CMK (cell line): Measurements from ENCODE around the gene TJP2.

Source experiments
- DNase-seq: peaks from one replicate; pipeline ENCODE4 v3.0.0-alpha.2; 2010; ENCODE audit warnings: low read depth

Gene TJP2

GRCh38 chr9:69173891-69174615 lies at the start of gene TJP2:
Gene TJP2, plus strand, starts transcription at chr9:69174277. Its CDS starts 96 bp downstream, at chr9:69174373.
- DNase-seq: no peak

DNA sequence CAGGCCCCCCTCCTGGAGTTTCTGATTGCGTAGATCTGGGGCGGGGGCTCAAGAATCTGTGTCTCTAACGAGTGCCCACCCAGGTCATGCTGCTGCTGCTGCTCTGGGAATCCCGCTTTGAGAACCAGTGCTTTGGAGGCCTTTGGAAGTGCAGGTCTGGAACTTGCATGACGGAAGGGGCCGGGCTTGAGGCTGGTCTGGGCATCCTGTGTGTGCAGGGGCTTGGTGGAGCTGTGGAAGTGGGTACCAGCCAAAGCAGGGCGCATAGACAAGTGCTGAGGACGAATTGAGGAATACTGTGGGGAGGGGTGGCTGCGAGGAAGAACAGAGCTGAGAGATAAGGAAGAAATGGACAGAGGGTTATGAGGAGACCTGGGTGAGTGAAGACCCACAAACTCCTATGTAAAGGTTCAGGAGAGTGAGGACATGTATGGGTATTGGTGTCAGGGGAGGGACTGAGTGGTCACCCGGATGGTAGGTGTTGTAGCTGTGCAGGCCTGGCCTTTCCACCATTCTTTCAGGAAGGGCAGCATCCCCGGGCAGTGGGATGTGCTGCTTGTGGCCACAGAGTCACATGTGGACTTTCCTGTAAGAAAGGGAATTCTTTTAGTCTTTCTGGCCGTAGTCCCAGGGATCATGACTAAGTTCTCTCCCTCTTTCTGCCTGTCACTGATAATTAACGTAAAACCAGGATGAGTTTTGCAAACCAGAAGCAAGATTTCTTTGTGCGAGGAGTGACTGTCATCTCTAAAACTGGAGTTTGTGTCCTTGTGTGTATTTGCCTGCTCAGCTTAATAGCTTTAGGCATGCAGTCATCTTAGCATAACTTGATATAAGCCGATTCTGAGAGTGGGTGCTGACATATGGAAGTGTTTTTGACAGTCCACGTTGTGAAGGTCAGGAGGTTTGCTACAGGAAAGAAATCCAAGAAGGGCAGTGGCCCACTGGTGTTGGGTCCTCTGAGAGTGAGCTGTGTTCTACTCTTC lies 43.3 kb upstream of the TJP2 start:
- DNase-seq: no peak

- no peak for DNase-seq
Measured at GRCh38 chr9:69131682-69132081, 42.4 kb upstream of the TJP2 start.

DNA sequence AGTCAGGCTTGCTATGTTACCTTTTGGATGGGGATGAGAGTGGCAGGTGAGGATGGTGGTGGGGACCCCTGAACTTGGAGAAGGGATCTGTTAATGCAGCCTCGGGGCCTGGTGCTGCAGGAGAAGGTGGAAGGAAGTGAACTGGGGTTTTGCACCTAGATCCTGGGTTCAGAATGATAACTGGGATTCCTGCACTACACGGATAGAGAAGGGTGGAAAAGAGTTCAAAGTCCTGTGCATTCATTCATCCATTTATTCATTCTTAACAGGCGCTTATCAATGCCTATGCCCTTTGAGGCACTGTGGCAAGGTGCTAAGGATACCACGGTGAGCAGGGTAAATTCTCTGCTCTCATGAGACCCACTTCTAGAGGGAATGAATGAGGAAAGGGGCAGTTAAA lies 41.7 kb upstream of the TJP2 start:
- DNase-seq: no peak

DNA sequence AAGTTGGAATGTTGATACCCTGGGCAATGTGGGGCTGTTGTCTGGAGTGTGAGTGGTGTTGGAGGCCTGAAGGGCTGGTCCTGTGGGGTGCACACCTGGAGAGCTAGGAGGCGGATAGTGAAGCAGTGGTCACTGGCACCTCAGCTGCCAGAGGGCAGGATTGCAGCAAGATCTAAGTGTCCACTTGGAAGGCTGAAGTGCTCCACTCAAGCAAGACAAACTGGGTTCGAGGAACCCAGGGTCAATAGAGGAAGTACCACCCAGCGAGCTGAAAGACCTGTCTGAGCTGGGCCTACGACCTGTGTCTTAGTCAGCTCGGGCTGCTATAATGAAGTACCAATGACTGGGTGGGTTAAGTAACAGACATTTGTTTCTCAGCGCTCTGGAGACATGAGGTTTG lies 39.7 kb upstream of the TJP2 start:
- DNase-seq: no peak

- no peak for DNase-seq
Measured at GRCh38 chr9:69136185-69136584, 37.9 kb upstream of the TJP2 start.

- DNase-seq: no peak
Measured at GRCh38 chr9:69136779-69137178, 37.3 kb upstream of the TJP2 start.

DNA sequence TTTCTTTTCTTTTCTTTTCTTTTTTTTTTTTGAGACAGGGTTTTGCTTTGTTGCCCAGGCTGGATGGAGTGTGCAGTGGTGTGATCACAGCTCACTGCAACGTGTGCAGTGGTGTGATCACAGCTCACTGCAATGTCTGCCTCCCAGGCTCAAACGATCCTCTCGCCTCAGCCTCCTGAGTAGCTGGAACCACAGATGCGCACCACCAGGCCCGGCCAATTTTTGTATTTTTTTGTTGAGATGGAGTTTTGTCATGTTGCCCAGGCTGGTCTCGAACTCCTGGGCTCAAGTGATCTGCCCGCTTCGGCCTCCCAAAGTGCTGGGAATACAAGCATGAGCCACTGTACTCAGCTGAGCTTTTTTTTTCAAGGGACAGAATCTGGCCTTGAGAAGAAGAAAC lies 36.8 kb upstream of the TJP2 start:
- no peak for DNase-seq

GRCh38 chr9:69139596-69139995 lies 34.5 kb upstream of the TJP2 start:
- no peak for DNase-seq

GRCh38 chr9:69140123-69140735 lies 33.8 kb upstream of the TJP2 start:
- no peak for DNase-seq

- DNase-seq: no peak
Measured at GRCh38 chr9:69141851-69142250, 32.2 kb upstream of the TJP2 start.

DNA sequence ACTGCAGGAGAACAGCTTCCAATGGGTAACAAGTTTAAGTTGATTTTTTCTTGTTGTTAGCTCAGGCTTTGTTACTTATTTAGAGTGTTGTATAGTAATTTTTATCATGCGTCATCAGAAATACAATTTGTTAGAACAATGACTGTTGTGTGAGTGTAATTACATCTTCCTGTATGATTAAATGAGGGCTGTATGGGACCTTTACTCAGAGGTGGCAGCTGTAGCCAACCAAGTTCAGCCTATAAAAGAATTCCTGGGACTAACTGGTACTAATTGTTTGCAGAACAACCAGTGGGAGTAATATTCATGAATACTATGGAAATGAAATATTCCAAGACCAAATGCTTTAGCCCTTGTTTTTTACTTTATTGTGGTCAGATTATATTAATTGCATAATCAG lies 30.8 kb upstream of the TJP2 start:
- DNase-seq: no peak

DNA sequence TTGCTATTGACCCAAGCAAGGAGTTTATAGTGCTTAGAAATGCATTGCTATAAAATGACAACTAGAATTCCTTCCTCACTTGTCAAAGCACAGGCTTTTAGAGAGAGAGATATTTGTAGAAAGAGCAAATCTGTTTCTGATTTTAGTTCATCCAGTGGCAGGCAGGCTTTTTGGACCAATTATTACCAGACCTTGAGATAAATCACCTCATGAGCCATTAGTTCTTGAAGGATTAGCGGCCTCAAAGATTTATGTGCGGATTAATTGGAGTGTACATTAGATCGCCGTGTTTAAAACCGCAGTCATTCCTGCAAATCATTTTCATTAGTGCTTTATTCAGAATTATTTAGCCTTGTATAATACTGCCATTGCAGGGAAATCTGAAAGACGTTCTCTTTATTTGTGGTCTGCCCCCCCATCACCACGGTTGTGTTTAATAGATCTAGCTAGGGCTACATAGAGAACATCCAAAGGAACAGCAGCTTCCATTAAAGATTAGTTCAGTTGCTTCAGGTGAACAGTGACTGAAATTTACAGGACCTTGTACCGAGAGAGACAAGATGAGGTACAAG lies 28.8 kb upstream of the TJP2 start:
- DNase-seq: no peak

DNA sequence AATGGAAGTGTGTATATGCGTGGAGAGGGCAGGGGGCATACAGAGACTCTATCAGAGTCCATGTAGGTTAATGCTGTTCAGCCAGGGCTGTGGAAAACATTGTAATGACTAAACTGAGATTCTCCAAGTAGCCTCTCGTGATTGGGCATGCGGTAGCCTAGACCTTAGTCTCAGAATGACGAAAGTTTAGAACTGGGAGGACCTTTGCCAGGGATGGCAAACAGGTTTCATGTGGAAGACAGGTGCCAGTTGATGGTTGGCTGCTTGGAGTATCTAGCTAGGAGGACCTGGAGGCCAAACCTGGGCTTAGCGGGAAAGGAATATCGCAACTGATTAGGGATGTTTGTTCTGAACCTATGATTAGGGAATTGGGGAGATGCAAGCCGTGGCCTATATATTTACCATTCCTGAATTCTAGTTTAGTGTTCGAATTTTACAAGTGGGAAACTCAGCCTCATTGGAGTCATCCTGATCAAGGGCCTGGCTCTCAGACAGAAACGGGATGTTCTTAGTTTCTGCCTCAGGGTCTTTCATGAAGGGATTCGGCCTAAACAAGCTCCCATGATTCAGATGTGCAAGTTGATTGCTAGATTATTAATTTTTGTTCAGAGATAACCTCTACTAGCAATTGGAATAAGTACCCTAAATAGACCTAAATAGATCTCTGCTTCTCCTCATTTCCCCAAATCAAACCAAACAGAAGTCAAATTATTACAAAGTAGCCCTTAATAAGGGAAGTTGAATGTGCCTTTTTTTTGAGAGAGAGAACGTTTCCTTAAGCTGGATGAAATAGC lies 26.8 kb upstream of the TJP2 start:
- DNase-seq: no peak

- no peak for DNase-seq
Measured at GRCh38 chr9:69149321-69149807, 24.7 kb upstream of the TJP2 start.

- DNase-seq: no peak
Measured at GRCh38 chr9:69151506-69151905, 22.6 kb upstream of the TJP2 start.

- no peak for DNase-seq
Measured at GRCh38 chr9:69153707-69154521, 20.2 kb upstream of the TJP2 start.

DNA sequence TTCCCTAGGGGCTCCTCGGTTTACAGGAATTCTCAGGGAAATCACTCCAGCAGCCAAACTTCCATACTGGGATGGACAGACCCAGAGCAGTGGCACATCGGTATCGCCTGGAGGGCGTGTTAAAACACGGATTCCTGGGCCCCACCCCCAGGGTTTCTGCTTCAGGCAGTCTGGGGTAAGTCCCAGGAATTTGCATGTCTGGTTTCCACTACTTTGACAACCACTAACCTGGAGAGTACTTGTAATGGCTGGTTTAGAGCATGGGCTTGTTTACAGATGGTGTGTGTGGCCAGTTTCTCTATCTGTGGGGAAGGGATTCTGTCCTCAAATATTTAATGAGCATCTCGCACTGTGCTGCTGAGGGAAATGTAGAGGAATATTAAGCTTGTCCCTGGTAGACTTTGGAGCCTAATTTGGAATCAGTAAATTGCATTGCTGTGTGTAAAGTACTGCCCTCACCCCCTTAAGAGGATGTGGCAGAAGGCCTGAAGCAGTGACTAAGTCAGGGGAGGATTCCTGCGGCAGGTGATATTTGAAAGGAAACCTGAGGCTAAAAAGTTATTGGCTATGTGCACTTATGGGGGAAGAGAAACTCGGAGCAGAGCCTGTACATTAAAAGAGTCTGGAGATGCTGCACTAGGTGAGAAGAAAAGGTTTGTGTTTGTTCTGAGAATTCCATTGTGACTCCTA lies 18.6 kb upstream of the TJP2 start:
- no peak for DNase-seq

GRCh38 chr9:69157751-69158466 lies 16.2 kb upstream of the TJP2 start:
- DNase-seq: no peak
